Lung (tissue), 12 donors: ENCODE measurements around the gene SYNGR1. TPM values are rescaled to one million over a fixed set of nuclear protein-coding genes. Genes with fewer than 3 reads are reported as not detected.

Experiments
- ATAC-seq: fragments of 200-7000 bp; cut with Tn5 transposase; one replicate; pipeline ENCODE4 v1.9.1; 2020; ENCODE audit warnings: moderate number of reproducible peaks; ENCODE audit not compliant: insufficient read depth, low FRiP score
- DNase-seq, 3 donors: peaks; one replicate each; pipeline ENCODE4 v3.0.0-alpha.2; 2013 to 2017
- H3K27ac ChIP-seq, 2 donors: one replicate each; pipeline ENCODE4 v1.5.1; 2013; ENCODE audit warnings: mild to moderate bottlenecking in 2 of 2, moderate library complexity in 2 of 2, control low read depth in 1 of 2, inconsistent platforms in 1 of 2, low read depth in 1 of 2, low read length in 1 of 2
- H3K27me3 ChIP-seq, 3 donors: one replicate each; pipeline ENCODE4 v1.5.1; 2013; ENCODE audit warnings: low read length in 2 of 3; ENCODE audit not compliant: control insufficient read depth in 3 of 3, insufficient read depth in 3 of 3
- H3K36me3 ChIP-seq, 4 donors: one replicate each; pipeline ENCODE4 v1.5.1; 2013; ENCODE audit warnings: low read length in 4 of 4, mild to moderate bottlenecking in 1 of 4, moderate library complexity in 1 of 4; ENCODE audit not compliant: control insufficient read depth in 4 of 4, insufficient read depth in 4 of 4
- H3K4me1 ChIP-seq, 5 donors: one replicate each; pipeline ENCODE4 v1.5.1; 2013; ENCODE audit warnings: low read length in 5 of 5, mild to moderate bottlenecking in 2 of 5, moderate library complexity in 1 of 5; ENCODE audit not compliant: control insufficient read depth in 5 of 5, insufficient read depth in 5 of 5
- H3K4me3 ChIP-seq: one replicate; pipeline ENCODE4 v1.5.1; 2013; ENCODE audit warnings: mild to moderate bottlenecking, control low read depth, moderate library complexity
- H3K9ac ChIP-seq, 2 donors: one replicate each; pipeline ENCODE4 v1.5.1; 2013; ENCODE audit warnings: low read length in 2 of 2, control low read depth in 1 of 2; ENCODE audit not compliant: insufficient read depth in 1 of 2
- H3K9me3 ChIP-seq, 4 donors: one replicate each; pipeline ENCODE4 v1.5.1; 2013; ENCODE audit warnings: low read length in 3 of 4, mild to moderate bottlenecking in 1 of 4, moderate library complexity in 1 of 4; ENCODE audit not compliant: control insufficient read depth in 4 of 4, insufficient read depth in 3 of 4
- WGBS, 2 donors: extraction: QIAGEN DNeasy Blood & Tissue Kit; methylation state at CpG; one replicate each; pipeline ENCODE4 v1.1.7; 2013; 5-methylcytosine and 5-hydroxymethylcytosine counted together
- polyA plus RNA-seq, 2 donors: library from polyadenylated mRNA; stranded (reverse); fragments of 200-250 nt; gene quantifications; one replicate each; pipeline ENCODE4 v1.2.1, GENCODE V29; 2013
- total RNA-seq, 2 donors: library from RNA; depleted of rRNA in 1 of 2; stranded (reverse); fragments of >200 nt in 1 of 2; gene quantifications; one replicate each; pipeline ENCODE4 v1.2.1, GENCODE V29; 2014 to 2021
- TF ChIP-seq, protein P1 (sequence below): IDR thresholded peaks from 2 replicates; pipeline ENCODE4 v1.5.1; 2012; ENCODE audit warnings: mild to moderate bottlenecking; ENCODE audit errors: control extremely low read depth, extremely low read depth
- donor health status: control.
- donor health status: control.
- donor health status: Bipolar disorder and iron deficiency.
- donor health status: healthy.
- donor health status: DM: yes; HTN: yes; CAD: no.

The SYNGR1 gene
- total and polyA plus RNA-seq, 4 donors = 3.5 to 13.3 (median 5.5) TPM

DNA sequence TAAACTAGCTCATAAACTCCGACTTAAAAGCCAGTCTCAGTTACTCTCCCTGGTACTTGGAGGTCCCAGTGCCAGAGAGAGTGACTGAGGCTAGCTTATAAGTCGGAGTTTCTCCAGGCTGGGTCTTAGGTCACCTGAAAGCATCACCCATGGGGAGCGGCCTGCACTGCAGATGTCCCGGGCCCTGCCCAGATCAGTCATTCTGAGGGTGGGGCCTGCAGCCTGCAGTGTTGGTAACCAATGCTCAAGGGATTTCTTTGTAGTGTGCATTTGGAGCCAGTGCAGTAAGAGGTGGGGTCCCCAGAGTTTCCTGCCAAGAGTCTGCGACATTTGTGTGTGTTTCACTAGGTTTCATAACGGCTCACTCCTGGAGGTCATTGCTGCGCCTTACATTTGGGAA, 64.6 kb downstream of the SYNGR1 start:
- no peak for DNase-seq
- TF ChIP-seq, protein P1, sequence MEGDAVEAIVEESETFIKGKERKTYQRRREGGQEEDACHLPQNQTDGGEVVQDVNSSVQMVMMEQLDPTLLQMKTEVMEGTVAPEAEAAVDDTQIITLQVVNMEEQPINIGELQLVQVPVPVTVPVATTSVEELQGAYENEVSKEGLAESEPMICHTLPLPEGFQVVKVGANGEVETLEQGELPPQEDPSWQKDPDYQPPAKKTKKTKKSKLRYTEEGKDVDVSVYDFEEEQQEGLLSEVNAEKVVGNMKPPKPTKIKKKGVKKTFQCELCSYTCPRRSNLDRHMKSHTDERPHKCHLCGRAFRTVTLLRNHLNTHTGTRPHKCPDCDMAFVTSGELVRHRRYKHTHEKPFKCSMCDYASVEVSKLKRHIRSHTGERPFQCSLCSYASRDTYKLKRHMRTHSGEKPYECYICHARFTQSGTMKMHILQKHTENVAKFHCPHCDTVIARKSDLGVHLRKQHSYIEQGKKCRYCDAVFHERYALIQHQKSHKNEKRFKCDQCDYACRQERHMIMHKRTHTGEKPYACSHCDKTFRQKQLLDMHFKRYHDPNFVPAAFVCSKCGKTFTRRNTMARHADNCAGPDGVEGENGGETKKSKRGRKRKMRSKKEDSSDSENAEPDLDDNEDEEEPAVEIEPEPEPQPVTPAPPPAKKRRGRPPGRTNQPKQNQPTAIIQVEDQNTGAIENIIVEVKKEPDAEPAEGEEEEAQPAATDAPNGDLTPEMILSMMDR = no peak

DNA sequence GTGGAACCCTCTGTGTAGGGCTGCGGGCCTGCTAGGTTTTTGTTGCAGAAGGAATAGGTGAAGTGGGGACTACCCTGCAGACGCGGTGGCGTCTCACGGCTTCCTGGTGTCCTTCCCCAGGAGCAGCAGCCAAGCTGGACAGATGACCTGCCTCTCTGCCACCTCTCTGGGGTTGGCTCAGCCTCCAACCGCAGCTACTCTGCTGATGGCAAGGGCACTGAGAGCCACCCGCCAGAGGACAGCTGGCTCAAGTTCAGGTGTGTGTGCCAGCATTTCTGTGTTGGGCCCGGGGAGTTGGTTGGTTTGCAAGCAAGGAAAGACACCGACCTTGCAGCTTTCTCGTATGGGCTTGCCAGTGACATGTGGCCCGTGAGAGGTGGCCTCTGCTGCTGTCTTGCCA, 65.1 kb downstream of the SYNGR1 start:
- ATAC-seq (no peak), DNase-seq (no peak)
- no peak overlapping the region for H3K4me3 ChIP-seq
- no peaks in the 10 kb centered on the region for H3K27me3 ChIP-seq
- H3K9ac ChIP-seq = no peak overlapping the region
- no peaks in the 10 kb centered on the region for H3K9me3 ChIP-seq
- H3K27ac ChIP-seq = no peak overlapping the region
- peaks cover 10 to 39% (median 30%) of the 10 kb centered on the region in 4 donors for H3K36me3 ChIP-seq
- peaks cover 0 to 7% (median 0%) of the 10 kb centered on the region in 5 donors for H3K4me1 ChIP-seq
- WGBS, 2 donors = 83 to 84% methylated on average over 11 of the region's 11 CpGs
- TF ChIP-seq, protein P1 = no peak

More for the DNA sequence above, 64.6 kb downstream of the SYNGR1 start:
- Histone ChIP-seq H3K27me3 (no peaks in the 10 kb centered on the region), H3K4me3 (no peak overlapping the region), H3K27ac (no peak overlapping the region), H3K36me3 (peaks cover 8 to 34% (median 29%) of the 10 kb centered on the region in 4 donors), H3K9ac (no peak overlapping the region), H3K9me3 (no peaks in the 10 kb centered on the region), H3K4me1 (peaks cover 0 to 7% (median 0%) of the 10 kb centered on the region in 5 donors)
- 83 to 96% methylated on average over 7 of the region's 7 CpGs for WGBS, 2 donors
- no peak for ATAC-seq

DNA sequence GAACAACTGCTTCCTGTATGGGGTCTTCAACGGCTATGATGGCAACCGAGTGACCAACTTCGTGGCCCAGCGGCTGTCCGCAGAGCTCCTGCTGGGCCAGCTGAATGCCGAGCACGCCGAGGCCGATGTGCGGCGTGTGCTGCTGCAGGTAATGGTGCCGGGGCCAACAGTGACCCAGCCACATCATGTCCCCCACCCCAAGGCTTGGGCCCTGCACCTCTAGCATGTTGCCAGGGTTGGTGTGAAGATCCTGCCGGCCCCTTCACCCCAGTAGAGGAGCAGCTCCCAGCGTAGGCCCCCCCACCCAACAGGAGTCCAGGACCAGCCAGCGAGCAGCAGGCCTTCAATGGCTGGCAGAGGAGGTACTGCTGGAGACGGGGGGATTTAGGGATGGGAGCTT, 65.7 kb downstream of the SYNGR1 start:
- WGBS, 2 donors = 97% methylated on average over 16 of the region's 16 CpGs
- TF ChIP-seq, protein P1 = no peak
- Histone ChIP-seq H3K36me3 (peaks cover 11 to 45% (median 34%) of the 10 kb centered on the region in 4 donors), H3K9ac (no peak overlapping the region), H3K27ac (no peak overlapping the region), H3K9me3 (no peaks in the 10 kb centered on the region), H3K27me3 (no peaks in the 10 kb centered on the region), H3K4me1 (peaks cover 0 to 7% (median 0%) of the 10 kb centered on the region in 5 donors), H3K4me3 (no peak overlapping the region)
- ATAC-seq (no peak), DNase-seq (no peak)

DNA sequence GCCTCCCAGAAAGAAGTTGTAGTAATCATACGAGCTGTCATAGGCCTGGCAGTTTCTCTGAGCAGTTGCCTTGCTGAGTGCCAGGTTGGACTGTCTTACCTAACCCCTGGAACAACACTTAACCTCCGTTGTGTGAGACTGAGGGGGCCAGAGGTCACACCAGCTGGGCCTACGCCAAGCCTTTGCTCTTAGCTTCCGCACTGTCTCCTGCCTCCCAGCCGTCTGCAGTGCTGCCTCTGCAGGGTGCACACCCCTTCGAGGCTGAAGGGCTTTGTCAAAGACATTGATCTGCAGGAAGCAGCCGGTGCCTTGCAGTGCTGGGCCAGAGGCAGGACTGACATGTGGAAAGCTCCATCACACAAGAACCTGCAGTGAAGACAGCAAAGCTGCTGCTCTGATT, 66.5 kb downstream of the SYNGR1 start:
- Histone ChIP-seq H3K9ac (no peak overlapping the region), H3K9me3 (no peaks in the 10 kb centered on the region), H3K36me3 (peaks cover 14 to 51% (median 36%) of the 10 kb centered on the region in 4 donors), H3K4me3 (no peak overlapping the region), H3K4me1 (peaks cover 0 to 7% (median 0%) of the 10 kb centered on the region in 5 donors), H3K27ac (no peak overlapping the region), H3K27me3 (no peaks in the 10 kb centered on the region)
- WGBS, 2 donors = 69 to 84% methylated on average over 7 of the region's 7 CpGs
- TF ChIP-seq, protein P1 = no peak
- DNase-seq (no peak), ATAC-seq (no peak)
